Activated naive CD4-positive, alpha-beta T cell (primary cell): ENCODE results near the gene FBN2.
"Not testable (repeated sequence)": the region's sequence is repeated elsewhere in the genome, so short reads cannot be mapped to it uniquely, and the experiment has no call there.

Experiments
- DNase-seq, 4 experiments: peaks; one replicate each; lab custom pipeline; 2025; lab: John Stamatoyannopoulos, UW

FBN2 gene

DNA sequence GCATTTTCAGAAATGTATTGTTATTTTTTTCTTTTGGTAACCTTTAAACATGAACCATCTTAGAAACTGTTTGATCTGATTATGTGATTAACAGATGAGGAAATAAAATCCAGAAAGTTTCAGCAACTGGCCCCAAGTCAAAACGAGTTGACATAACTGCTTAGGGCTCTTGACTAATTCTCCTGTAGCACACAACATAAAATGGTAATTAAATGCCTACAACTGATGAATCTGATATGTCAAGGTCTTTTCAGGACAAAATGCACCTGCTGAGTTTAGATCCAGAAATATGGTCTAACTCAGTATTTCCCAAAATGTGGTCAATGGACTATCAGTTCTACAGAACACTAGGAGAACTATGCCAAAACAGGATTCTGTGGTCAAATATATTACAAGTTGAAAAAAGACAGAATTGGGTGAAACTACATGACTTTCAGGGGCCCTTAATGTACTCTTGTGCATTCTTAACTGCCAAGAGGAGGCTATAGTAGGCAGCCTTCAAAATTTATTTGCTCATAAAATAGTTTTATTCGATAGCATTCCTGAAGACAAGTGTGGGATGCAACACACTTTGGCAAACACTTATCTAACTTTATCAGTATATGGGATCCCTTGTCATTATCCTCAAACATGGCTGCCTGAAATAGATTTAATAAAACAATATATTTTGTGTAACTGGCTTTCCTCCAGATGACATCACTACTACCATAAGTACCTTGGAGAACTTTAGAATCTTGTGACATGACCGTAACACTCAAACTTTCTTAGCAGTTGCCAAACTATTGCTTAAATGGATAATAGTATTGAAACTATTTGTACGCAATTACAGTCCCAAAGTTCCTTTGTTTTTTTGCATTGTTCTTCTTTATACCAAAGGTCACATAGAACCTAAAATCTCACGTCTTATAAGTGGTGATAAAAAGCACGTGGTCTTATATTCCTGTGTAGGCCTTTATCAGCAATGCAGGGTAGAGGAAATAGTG is 59.4 kb downstream of the FBN2 start:
- no peak for DNase-seq

- no peak for DNase-seq
Measured at GRCh38 chr5:128477944-128478343, 60.1 kb downstream of the FBN2 start.

DNA sequence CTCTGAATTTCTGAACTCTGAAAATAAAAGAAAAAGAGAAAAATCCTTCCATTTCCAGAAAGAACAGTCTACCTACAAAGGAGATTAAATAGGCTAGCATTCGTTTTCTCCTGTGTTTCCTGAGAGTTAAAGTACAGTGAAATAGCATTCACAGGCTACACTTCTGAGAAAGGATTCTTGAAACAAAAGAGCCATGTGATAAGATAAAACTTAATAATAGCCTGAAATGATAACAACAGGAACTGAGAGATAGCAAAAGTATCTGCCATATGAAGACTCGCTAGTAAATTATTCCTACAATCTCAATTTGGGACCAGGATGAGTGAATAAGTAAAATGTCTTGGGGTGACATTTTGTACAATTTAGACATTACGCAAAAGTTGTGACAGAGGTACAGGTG is 62.4 kb downstream of the FBN2 start:
- DNase-seq = no peak

GRCh38 chr5:128472919-128473318 is 65.1 kb downstream of the FBN2 start:
- no peak for DNase-seq

GRCh38 chr5:128472036-128472435 is 66.0 kb downstream of the FBN2 start:
- DNase-seq = no peak

DNA sequence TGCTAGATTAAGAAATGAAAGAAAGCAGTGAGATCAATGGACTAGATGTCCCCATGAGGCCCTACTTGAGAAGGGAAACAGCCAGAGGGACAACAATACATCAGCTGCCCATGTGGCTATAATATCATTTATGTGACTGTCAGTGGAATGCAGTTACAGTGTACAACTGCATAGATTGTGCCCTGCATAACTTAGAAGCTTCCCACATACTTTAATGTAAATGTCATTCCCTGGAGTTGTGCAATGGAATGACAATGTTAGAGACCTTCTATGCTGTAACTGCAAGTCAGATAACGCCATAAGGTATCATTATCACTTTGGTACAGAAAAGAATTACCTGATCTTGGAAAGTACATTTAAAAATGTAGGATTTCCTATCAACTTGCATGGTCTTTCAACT is 67.4 kb downstream of the FBN2 start:
- DNase-seq = no peak

DNA sequence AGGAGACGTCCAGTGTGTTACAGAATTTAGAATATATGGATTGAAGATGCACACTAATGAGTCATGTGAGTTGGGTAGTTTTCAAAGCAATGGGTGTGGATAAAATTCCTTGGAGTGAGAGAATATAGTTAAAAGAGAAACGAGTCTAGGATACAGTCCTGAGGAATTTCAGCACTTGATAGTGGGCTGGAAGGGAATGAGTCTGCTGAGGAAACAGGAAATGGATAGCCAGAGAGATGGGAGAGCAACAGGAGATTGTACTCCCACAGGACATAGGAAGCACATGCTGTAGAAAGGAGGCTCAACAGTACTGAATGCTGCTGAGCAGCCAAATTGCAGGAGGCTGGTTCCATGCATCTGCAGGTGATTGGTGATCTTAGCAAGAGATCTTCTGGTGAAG is 68.1 kb downstream of the FBN2 start:
- no peak for DNase-seq

DNA sequence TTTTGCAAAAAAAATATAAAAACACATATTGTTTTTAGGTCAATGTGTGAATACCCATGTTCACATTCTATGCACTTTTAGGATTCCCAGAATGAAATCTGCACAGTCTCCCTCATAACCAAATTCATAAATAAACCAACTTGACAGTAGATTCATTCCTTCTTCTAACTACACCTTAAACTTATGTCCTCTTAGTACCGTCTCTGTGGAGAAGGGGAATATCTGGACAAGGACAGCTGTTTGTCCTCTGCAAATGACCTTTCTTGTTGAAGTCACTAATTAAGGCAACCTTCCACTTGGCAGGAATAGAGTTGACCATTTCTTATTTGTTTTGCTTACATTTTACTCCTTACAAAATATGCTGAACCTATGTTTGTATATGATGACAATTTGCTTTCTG is 71.1 kb downstream of the FBN2 start:
- DNase-seq = no peak

- no peak for DNase-seq
Measured at GRCh38 chr5:128466554-128466953, 71.5 kb downstream of the FBN2 start.

GRCh38 chr5:128464596-128464995 is 73.4 kb downstream of the FBN2 start:
- no peak for DNase-seq

GRCh38 chr5:128462330-128462729 is 75.7 kb downstream of the FBN2 start:
- no peak for DNase-seq

DNA sequence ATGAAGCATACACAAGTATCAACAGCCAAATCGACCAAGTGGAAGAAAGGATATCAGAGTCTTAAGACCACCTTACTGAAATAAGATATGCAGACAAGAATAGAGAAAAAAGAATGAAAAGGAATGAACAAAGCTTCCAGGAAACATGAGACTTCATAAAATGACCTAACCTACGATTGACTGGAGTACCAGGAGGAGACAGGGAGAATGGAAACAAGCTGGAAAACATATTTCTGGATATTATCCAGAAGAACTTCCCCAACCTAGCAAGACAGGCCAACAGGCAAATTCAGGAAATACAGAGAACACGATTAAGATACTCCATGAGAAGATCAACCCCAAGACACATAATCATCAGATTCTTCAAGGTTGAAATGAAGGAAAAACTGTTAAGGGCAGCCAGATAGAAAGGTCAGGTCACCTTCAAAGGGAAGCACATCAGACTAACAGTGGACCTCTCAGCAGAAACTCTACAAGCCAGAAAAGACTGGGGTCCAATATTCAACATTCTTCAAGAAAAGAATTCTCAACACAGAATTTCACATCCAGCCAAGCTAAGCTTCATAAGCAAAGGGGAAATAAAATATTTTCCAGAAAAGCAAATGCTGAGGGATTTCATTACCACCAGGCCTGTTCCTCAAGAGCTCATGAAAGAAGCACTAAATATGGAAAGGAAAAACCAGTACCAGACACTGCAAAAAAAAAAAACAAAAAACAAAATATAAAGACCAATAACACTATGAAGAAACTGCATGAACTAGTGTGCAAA is 80.7 kb downstream of the FBN2 start:
- DNase-seq = not testable (repeated sequence)

DNA sequence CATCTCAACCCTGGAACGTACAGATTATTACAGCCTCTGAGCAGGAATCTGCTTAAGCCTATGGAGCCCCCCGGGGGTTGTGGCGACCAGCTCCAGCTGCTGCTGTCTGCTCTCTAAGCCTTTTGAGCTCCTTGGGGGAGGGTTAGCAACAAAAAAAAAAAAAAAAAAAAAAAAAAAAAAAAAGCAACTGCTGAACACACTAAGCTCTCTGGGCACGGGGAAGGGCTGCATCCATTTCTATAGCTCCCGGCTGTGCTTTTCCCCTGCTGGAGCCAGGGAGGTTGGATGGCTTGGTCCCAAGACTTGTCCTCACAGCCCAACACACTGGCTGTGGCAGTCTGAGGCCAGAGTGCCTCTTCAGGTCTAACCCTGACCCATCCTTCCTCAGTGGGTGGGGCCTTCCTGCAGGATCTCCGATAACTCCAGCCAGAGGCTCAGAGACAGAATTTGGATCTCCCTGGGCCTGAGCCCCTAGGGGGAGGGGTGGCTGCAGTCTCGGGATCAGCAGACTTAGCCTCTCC is 82.1 kb downstream of the FBN2 start:
- no peak for DNase-seq

DNA sequence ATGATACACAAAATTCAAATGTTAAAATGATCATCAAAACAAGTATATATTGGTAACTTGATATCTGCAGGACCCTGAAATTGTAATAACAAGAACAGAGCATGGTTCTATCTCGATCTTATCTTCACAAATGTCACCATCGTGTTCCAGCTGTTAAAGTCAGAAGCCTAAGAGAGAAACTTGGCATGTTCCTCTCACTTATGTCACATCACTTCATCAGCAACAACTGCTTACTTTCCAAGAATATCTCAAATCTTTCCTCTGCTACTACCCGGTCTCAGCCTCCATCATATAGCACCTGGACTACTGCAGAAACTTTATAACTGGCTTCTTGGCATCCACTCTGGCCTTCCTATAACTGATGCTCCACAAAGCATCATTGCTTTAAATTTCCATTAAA is 84.9 kb downstream of the FBN2 start:
- DNase-seq = no peak

DNA sequence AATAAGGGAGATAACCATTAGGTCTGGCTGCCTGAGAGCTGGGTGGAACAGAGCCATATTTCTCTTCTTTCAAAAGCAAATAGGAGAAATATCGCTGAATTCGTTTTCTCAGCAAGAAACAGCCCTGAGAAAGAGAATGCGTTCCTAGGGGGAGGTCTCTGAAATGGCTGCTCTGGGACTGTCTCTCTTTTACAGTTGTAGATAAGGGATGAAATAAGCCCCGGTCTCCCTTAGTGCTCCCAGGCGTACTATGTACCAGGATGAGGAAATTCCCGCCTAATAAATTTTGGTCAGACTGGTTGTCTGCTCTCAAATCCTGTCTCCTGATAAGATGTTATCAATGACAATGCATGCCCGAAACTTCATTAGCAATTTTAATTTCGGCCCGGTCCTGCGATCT is 90.8 kb downstream of the FBN2 start:
- not testable (repeated sequence) for DNase-seq

- no peak for DNase-seq
Measured at GRCh38 chr5:128441941-128442350, 96.1 kb downstream of the FBN2 start.

DNA sequence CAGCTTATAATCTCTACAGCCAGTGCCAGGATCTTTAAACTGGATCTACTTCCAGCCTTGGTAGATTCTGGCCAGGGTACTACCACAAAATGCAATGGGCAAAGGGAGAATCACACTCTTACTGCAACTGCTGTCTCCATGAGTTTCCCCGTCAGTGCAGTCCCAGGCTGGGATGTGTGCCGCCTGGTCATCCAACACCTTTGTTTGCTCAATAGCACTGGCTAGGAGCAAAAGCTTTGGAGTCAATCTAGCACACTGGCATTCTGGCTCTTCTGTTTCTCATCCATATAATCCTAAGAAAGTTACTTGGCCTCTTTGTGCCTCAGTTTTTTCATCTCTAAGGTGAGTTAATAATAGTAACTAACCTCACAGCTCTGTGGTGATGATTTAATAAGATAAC is 96.9 kb downstream of the FBN2 start:
- DNase-seq = no peak

DNA sequence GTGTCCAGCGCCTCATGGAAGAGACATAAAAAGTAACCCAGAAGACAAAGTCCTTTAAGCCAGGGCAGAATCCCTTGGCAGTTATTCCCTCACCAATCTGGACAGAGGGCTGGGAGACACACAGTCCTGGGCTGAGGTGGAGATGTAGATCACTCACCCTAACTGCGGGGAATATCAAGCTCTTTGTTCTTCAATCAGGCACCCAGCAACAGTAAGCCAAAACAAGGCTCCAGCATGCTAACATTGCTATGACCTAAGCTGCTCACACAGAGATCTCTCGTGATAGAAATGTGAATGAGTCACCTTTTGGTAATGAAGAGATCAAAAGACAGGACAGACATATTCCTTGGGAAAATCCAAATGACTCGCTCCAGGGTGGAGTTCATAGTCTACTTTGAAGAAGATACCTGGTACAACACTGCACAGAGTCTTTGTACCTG is 101.3 kb downstream of the FBN2 start:
- DNase-seq = no peak

DNA sequence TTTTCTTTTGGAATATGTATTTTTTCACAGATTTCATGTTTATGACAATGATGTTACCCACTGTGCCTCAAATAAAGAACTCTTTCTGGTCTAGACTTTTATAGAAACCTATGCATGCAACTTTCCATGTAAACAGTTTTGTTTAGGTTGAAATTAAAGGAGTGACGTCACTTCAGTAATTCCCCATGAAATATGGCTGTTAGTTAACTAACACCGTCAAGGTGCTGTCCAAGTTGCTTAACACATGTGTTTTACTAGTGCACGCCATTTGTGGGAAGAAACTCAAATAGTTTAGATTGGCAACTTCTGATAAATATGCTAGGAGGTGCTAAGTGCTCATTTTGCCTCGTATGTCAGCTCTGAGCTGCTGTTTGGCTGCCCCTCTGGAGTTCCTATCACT is 102.2 kb downstream of the FBN2 start:
- DNase-seq = no peak

- no peak for DNase-seq
Measured at GRCh38 chr5:128434993-128435392, 103.1 kb downstream of the FBN2 start.

GRCh38 chr5:128432913-128433440 is 105.1 kb downstream of the FBN2 start:
- no peak for DNase-seq

- DNase-seq = no peak
Measured at GRCh38 chr5:128427921-128428320, 110.1 kb downstream of the FBN2 start.
